Neural cell (in vitro differentiated cells): Measurements from ENCODE around the gene DLG2. TPM values are rescaled to one million over a fixed set of nuclear protein-coding genes. Genes with fewer than 3 reads are reported as not detected.

Source experiments
- H2AFZ ChIP-seq: fragments of 200-600, 300-800 bp; sonication (generic), shearing (Covaris generic); 2 replicates; pipeline ENCODE4 v1.6.0; 2014; ENCODE audit warnings: low read depth, mild to moderate bottlenecking, antibody characterized with exemption, low read length, moderate library complexity
- H3F3A ChIP-seq: fragments of 200-600 bp; shearing (Covaris generic); 2 replicates; pipeline ENCODE4 v1.6.1; 2016; ENCODE audit warnings: mild to moderate bottlenecking, moderate library complexity, mixed read lengths, antibody characterized with exemption, low read length; ENCODE audit not compliant: insufficient read depth, poor library complexity, severe bottlenecking
- H3K27ac ChIP-seq: fragments of 200-600, 300-800 bp; sonication (generic), shearing (Covaris generic); 2 replicates; pipeline ENCODE4 v1.5.1; 2014; ENCODE audit warnings: mild to moderate bottlenecking, low read length, moderate library complexity
- H3K27me3 ChIP-seq: fragments of 300-800, 200-600 bp; sonication (generic), shearing (Covaris generic); 2 replicates; pipeline ENCODE4 v1.6.0; 2014; ENCODE audit warnings: mild to moderate bottlenecking, low read depth, low read length, moderate library complexity; ENCODE audit not compliant: insufficient read depth
- H3K36me3 ChIP-seq: fragments of 300-800, 200-600 bp; sonication (generic), shearing (Covaris generic); 2 replicates; pipeline ENCODE4 v1.5.1; 2014; ENCODE audit warnings: mild to moderate bottlenecking, antibody characterized with exemption, low read length, moderate library complexity; ENCODE audit not compliant: insufficient read depth
- H3K4me2 ChIP-seq: fragments of 300-800, 200-600 bp; sonication (generic), shearing (Covaris generic); 2 replicates; pipeline ENCODE4 v1.6.0; 2014; ENCODE audit warnings: mild to moderate bottlenecking, low read length
- H3K4me3 ChIP-seq: fragments of 300-800, 200-600 bp; sonication (generic), shearing (Covaris generic); 2 replicates; pipeline ENCODE4 v1.5.1; 2014; ENCODE audit warnings: mild to moderate bottlenecking, low read length, moderate library complexity
- H3K79me2 ChIP-seq: fragments of 200-600 bp; shearing (Covaris generic); replicated peaks from 2 replicates; pipeline ENCODE4 v1.6.0; 2014; ENCODE audit warnings: mild to moderate bottlenecking, low read length, moderate library complexity; ENCODE audit not compliant: insufficient read depth
- H3K9ac ChIP-seq: fragments of 300-800, 200-600 bp; sonication (generic), shearing (Covaris generic); 2 replicates; pipeline ENCODE4 v1.6.1; 2016; ENCODE audit warnings: mild to moderate bottlenecking, low read length, mixed read lengths
- H3K9me2 ChIP-seq: fragments of 200-600 bp; shearing (Covaris generic); 2 replicates; pipeline ENCODE4 v1.6.1; 2016; ENCODE audit warnings: mild to moderate bottlenecking, low read length, mixed read lengths; ENCODE audit not compliant: insufficient read depth
- H3K9me3 ChIP-seq: fragments of 200-600, 300-800 bp; sonication (generic), shearing (Covaris generic); 2 replicates; pipeline ENCODE4 v1.6.1; 2016; ENCODE audit warnings: mild to moderate bottlenecking, mixed run types, low read length, moderate library complexity, mixed read lengths
- H4K20me1 ChIP-seq: fragments of 200-600 bp; shearing (Covaris generic); 2 replicates; pipeline ENCODE4 v1.6.1; 2016; ENCODE audit warnings: mild to moderate bottlenecking, mixed run types; ENCODE audit not compliant: insufficient read depth
- CTCF ChIP-seq: fragments of 450-650 bp; IDR thresholded peaks from 2 replicates; pipeline ENCODE4 v1.5.1; 2014; ENCODE audit warnings: antibody characterized with exemption, mild to moderate bottlenecking, moderate library complexity; ENCODE audit not compliant: poor library complexity, severe bottlenecking
- EP300 ChIP-seq: fragments of 450-650 bp; conservative IDR thresholded peaks from 2 replicates; pipeline ENCODE4 v1.6.1; 2014; ENCODE audit warnings: antibody characterized with exemption, mild to moderate bottlenecking, moderate library complexity; ENCODE audit not compliant: poor library complexity, severe bottlenecking
- EZH2 ChIP-seq: fragments of 200-600, 300-800 bp; shearing (Covaris generic), sonication (generic); IDR thresholded peaks from 2 replicates; pipeline ENCODE4 v1.6.1; 2014; ENCODE audit warnings: antibody characterized with exemption, low read length, borderline replicate concordance, mild to moderate bottlenecking; ENCODE audit not compliant: insufficient read depth, poor library complexity, severe bottlenecking
- MXI1 ChIP-seq: fragments of 450-650 bp; conservative IDR thresholded peaks from 2 replicates; pipeline ENCODE4 v1.6.1; 2014; ENCODE audit warnings: antibody characterized with exemption, mild to moderate bottlenecking; ENCODE audit not compliant: poor library complexity, severe bottlenecking
- POLR2AphosphoS5 ChIP-seq: IDR thresholded peaks from 2 replicates; pipeline ENCODE4 v1.6.1; 2012
- RAD21 ChIP-seq: fragments of 450-650 bp; conservative IDR thresholded peaks from 2 replicates; pipeline ENCODE4 v1.6.1; 2014; ENCODE audit warnings: antibody characterized with exemption, mild to moderate bottlenecking, moderate library complexity
- SMC3 ChIP-seq: fragments of 450-650 bp; conservative IDR thresholded peaks from 2 replicates; pipeline ENCODE4 v1.6.1; 2014; ENCODE audit warnings: antibody characterized with exemption, mild to moderate bottlenecking, moderate library complexity; ENCODE audit not compliant: poor library complexity
- TAF1 ChIP-seq: IDR thresholded peaks from 2 replicates; pipeline ENCODE4 v1.6.1; 2012; ENCODE audit warnings: low read depth
- polyA plus RNA-seq: library from polyadenylated mRNA; depleted of rRNA; stranded (reverse); fragments of >200 nt; gene quantifications from 2 replicates; pipeline ENCODE4 v1.2.3, GENCODE V29; 2014
- TF ChIP-seq, protein P1 (sequence below): IDR thresholded peaks from 2 replicates; pipeline ENCODE4 v1.6.1; 2012; ENCODE audit warnings: borderline replicate concordance

Gene DLG2
- polyA plus RNA-seq, 1 donor from 2014 or later = 179 TPM

DNA sequence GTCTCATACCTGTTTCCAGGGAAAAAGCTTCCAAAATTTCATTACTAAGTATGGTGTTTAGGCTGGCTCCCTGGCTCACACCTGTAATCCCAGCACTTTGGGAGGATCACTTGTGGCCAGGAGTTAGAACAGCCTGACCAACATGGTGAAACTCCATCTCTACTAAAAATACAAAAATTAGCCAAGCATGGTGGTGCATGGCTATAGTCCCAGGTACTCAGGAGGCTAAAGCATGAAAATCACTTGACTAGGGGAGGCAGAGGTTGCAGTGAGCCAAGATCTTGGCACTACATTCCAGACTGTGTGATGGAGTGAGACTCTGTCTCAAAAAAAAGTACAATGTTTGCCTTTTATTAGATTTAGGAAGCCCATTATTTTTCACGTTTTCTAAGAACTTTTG, 2009.5 kb downstream of the DLG2 start:
- H3K9me3 ChIP-seq = no peaks in the 10 kb centered on the region
- H3K9me2 ChIP-seq = no peaks in the 10 kb centered on the region
- TF ChIP-seq TAF1 (no peak), CTCF (no peak), RAD21 (no peak), POLR2AphosphoS5 (no peak), EZH2 (no peak), EP300 (no peak), MXI1 (no peak), SMC3 (no peak)
- TF ChIP-seq, protein P1, sequence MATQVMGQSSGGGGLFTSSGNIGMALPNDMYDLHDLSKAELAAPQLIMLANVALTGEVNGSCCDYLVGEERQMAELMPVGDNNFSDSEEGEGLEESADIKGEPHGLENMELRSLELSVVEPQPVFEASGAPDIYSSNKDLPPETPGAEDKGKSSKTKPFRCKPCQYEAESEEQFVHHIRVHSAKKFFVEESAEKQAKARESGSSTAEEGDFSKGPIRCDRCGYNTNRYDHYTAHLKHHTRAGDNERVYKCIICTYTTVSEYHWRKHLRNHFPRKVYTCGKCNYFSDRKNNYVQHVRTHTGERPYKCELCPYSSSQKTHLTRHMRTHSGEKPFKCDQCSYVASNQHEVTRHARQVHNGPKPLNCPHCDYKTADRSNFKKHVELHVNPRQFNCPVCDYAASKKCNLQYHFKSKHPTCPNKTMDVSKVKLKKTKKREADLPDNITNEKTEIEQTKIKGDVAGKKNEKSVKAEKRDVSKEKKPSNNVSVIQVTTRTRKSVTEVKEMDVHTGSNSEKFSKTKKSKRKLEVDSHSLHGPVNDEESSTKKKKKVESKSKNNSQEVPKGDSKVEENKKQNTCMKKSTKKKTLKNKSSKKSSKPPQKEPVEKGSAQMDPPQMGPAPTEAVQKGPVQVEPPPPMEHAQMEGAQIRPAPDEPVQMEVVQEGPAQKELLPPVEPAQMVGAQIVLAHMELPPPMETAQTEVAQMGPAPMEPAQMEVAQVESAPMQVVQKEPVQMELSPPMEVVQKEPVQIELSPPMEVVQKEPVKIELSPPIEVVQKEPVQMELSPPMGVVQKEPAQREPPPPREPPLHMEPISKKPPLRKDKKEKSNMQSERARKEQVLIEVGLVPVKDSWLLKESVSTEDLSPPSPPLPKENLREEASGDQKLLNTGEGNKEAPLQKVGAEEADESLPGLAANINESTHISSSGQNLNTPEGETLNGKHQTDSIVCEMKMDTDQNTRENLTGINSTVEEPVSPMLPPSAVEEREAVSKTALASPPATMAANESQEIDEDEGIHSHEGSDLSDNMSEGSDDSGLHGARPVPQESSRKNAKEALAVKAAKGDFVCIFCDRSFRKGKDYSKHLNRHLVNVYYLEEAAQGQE = no peak
- no peaks in the 10 kb centered on the region for H4K20me1 ChIP-seq
- no peaks in the 10 kb centered on the region for H3K79me2 ChIP-seq
- H2AFZ ChIP-seq = no peak overlapping the region
- H3F3A ChIP-seq = no peaks in the 10 kb centered on the region
- H3K27ac ChIP-seq = no peak overlapping the region
- H3K4me2 ChIP-seq = no peak overlapping the region
- H3K36me3 ChIP-seq = no peaks in the 10 kb centered on the region
- no peaks in the 10 kb centered on the region for H3K27me3 ChIP-seq
- no peak overlapping the region for H3K4me3 ChIP-seq
- H3K9ac ChIP-seq = no peak overlapping the region

- no peaks in the 10 kb centered on the region for H3K27me3 ChIP-seq
- H3K79me2 ChIP-seq = peaks cover 25% of the 10 kb centered on the region
- H3K27ac ChIP-seq = no peak overlapping the region
- no peaks in the 10 kb centered on the region for H3K9me3 ChIP-seq
- H4K20me1 ChIP-seq = no peaks in the 10 kb centered on the region
- no peak overlapping the region for H2AFZ ChIP-seq
- no peak overlapping the region for H3K4me2 ChIP-seq
- TF ChIP-seq TAF1 (no peak), POLR2AphosphoS5 (no peak)
- peaks cover 4% of the 10 kb centered on the region for H3F3A ChIP-seq
- H3K36me3 ChIP-seq = no peaks in the 10 kb centered on the region
- no peaks in the 10 kb centered on the region for H3K9me2 ChIP-seq
- H3K4me3 ChIP-seq = no peak overlapping the region
- H3K9ac ChIP-seq = no peak overlapping the region
Measured at GRCh38 chr11:83613767-83614121, 2013.4 kb downstream of the DLG2 start.
